ENCODE results near the gene CUL2.

CUL2 gene

GRCh38 chr10:35079763-35080162, 10.4 kb downstream of the CUL2 start:
- Histone ChIP-seq H3K9ac (ENCODE audit: low read depth, low read length) (no peak overlapping the region), H3K36me3 (ENCODE audit: insufficient read depth, low read length) (0 out of 2 replicates have a peak, but pooled peaks cover 2% of the 10 kb centered on the region), H3K9me3 (ENCODE audit: insufficient read depth, low read depth, low read length) (peaks cover 10% of the 10 kb centered on the region; the same call in 1 of the 2 replicates), H3K4me1 (ENCODE audit: insufficient read depth, low read length) (no peaks in the 10 kb centered on the region), H3K27ac (ENCODE audit: low read depth, low read length) (no peak overlapping the region), H3K4me3 (ENCODE audit: low read length) (no peak overlapping the region), H3K27me3 (ENCODE audit: insufficient read depth, low read length) (no peaks in the 10 kb centered on the region)
- 92% methylated on average over 3 of the region's 3 CpGs for WGBS

- Histone ChIP-seq H3K36me3 (ENCODE audit: insufficient read depth, low read length) (0 out of 2 replicates have a peak, but pooled peaks cover 2% of the 10 kb centered on the region), H3K27ac (ENCODE audit: low read depth, low read length) (no peak overlapping the region), H3K27me3 (ENCODE audit: insufficient read depth, low read length) (no peaks in the 10 kb centered on the region), H3K9ac (ENCODE audit: low read depth, low read length) (no peak overlapping the region), H3K9me3 (ENCODE audit: insufficient read depth, low read depth, low read length) (peaks cover 10% of the 10 kb centered on the region; the same call in 1 of the 2 replicates), H3K4me1 (ENCODE audit: insufficient read depth, low read length) (no peaks in the 10 kb centered on the region), H3K4me3 (ENCODE audit: low read length) (no peak overlapping the region)
- 96% methylated on average over 4 of the region's 4 CpGs for WGBS
Observed at GRCh38 chr10:35079265-35079664, 10.9 kb downstream of the CUL2 start.

GRCh38 chr10:35075228-35075627, 14.9 kb downstream of the CUL2 start:
- WGBS = 95% methylated on average over 3 of the region's 3 CpGs
- Histone ChIP-seq H3K4me1 (ENCODE audit: insufficient read depth, low read length) (no peaks in the 10 kb centered on the region), H3K9ac (ENCODE audit: low read depth, low read length) (no peak overlapping the region), H3K27ac (ENCODE audit: low read depth, low read length) (no peak overlapping the region), H3K4me3 (ENCODE audit: low read length) (no peak overlapping the region), H3K36me3 (ENCODE audit: insufficient read depth, low read length) (peaks cover 9% of the 10 kb centered on the region), H3K9me3 (ENCODE audit: insufficient read depth, low read depth, low read length) (no peaks in the 10 kb centered on the region), H3K27me3 (ENCODE audit: insufficient read depth, low read length) (no peaks in the 10 kb centered on the region)

GRCh38 chr10:35074266-35074665, 15.9 kb downstream of the CUL2 start:
- no peaks in the 10 kb centered on the region for H3K9me3 ChIP-seq (ENCODE audit: insufficient read depth, low read depth, low read length)
- WGBS = 93% methylated on average over 4 of the region's 4 CpGs
- no peak overlapping the region for H3K9ac ChIP-seq (ENCODE audit: low read depth, low read length)
- peaks cover 18% of the 10 kb centered on the region for H3K36me3 ChIP-seq (ENCODE audit: insufficient read depth, low read length)
- no peaks in the 10 kb centered on the region for H3K4me1 ChIP-seq (ENCODE audit: insufficient read depth, low read length)
- H3K27me3 ChIP-seq (ENCODE audit: insufficient read depth, low read length) = no peaks in the 10 kb centered on the region
- H3K4me3 ChIP-seq (ENCODE audit: low read length) = no peak overlapping the region
- no peak overlapping the region for H3K27ac ChIP-seq (ENCODE audit: low read depth, low read length)

- H3K4me1 ChIP-seq (ENCODE audit: insufficient read depth, low read length) = no peaks in the 10 kb centered on the region
- WGBS = 96% methylated on average over 2 of the region's 3 CpGs
Observed at GRCh38 chr10:35070521-35070920, 19.6 kb downstream of the CUL2 start.

GRCh38 chr10:35063837-35064454, 26.2 kb downstream of the CUL2 start:
- H3K4me1 ChIP-seq (ENCODE audit: insufficient read depth, low read length) = no peaks in the 10 kb centered on the region
- no peak overlapping the region for H3K27ac ChIP-seq (ENCODE audit: low read depth, low read length)
- H3K4me3 ChIP-seq (ENCODE audit: low read length) = no peak overlapping the region
- H3K9me3 ChIP-seq (ENCODE audit: insufficient read depth, low read depth, low read length) = no peaks in the 10 kb centered on the region
- WGBS = 90% methylated on average over 2 of the region's 3 CpGs
- H3K36me3 ChIP-seq (ENCODE audit: insufficient read depth, low read length) = peaks cover 61% of the 10 kb centered on the region
- no peak overlapping the region for H3K9ac ChIP-seq (ENCODE audit: low read depth, low read length)
- H3K27me3 ChIP-seq (ENCODE audit: insufficient read depth, low read length) = no peaks in the 10 kb centered on the region

More at GRCh38 chr10:35070521-35070920, 19.6 kb downstream of the CUL2 start:
- H3K36me3 ChIP-seq (ENCODE audit: insufficient read depth, low read length) = peaks cover 32% of the 10 kb centered on the region
- H3K9ac ChIP-seq (ENCODE audit: low read depth, low read length) = no peak overlapping the region
- H3K4me3 ChIP-seq (ENCODE audit: low read length) = no peak overlapping the region
- no peak overlapping the region for H3K27ac ChIP-seq (ENCODE audit: low read depth, low read length)
- H3K9me3 ChIP-seq (ENCODE audit: insufficient read depth, low read depth, low read length) = no peaks in the 10 kb centered on the region
- H3K27me3 ChIP-seq (ENCODE audit: insufficient read depth, low read length) = no peaks in the 10 kb centered on the region

GRCh38 chr10:35059481-35059880, 30.7 kb downstream of the CUL2 start:
- no peaks in the 10 kb centered on the region for H3K9me3 ChIP-seq (ENCODE audit: insufficient read depth, low read depth, low read length)
- H3K4me3 ChIP-seq (ENCODE audit: low read length) = no peak overlapping the region
- H3K27ac ChIP-seq (ENCODE audit: low read depth, low read length) = no peak overlapping the region
- peaks cover 54% of the 10 kb centered on the region for H3K36me3 ChIP-seq (ENCODE audit: insufficient read depth, low read length)
- H3K27me3 ChIP-seq (ENCODE audit: insufficient read depth, low read length) = no peaks in the 10 kb centered on the region
- H3K4me1 ChIP-seq (ENCODE audit: insufficient read depth, low read length) = peaks cover 8% of the 10 kb centered on the region
- no peak overlapping the region for H3K9ac ChIP-seq (ENCODE audit: low read depth, low read length)

GRCh38 chr10:35058686-35059085, 31.5 kb downstream of the CUL2 start:
- WGBS = 95% methylated on average over 1 of the region's 1 CpG
- no peak overlapping the region for H3K27ac ChIP-seq (ENCODE audit: low read depth, low read length)
- peaks cover 8% of the 10 kb centered on the region for H3K4me1 ChIP-seq (ENCODE audit: insufficient read depth, low read length)
- no peak overlapping the region for H3K4me3 ChIP-seq (ENCODE audit: low read length)
- no peaks in the 10 kb centered on the region for H3K27me3 ChIP-seq (ENCODE audit: insufficient read depth, low read length)
- H3K9ac ChIP-seq (ENCODE audit: low read depth, low read length) = no peak overlapping the region
- no peaks in the 10 kb centered on the region for H3K9me3 ChIP-seq (ENCODE audit: insufficient read depth, low read depth, low read length)
- H3K36me3 ChIP-seq (ENCODE audit: insufficient read depth, low read length) = peaks cover 57% of the 10 kb centered on the region

GRCh38 chr10:35058134-35058533, 32.0 kb downstream of the CUL2 start:
- H3K4me1 ChIP-seq (ENCODE audit: insufficient read depth, low read length) = peaks cover 8% of the 10 kb centered on the region
- H3K9ac ChIP-seq (ENCODE audit: low read depth, low read length) = no peak overlapping the region
- no peaks in the 10 kb centered on the region for H3K27me3 ChIP-seq (ENCODE audit: insufficient read depth, low read length)
- no peaks in the 10 kb centered on the region for H3K9me3 ChIP-seq (ENCODE audit: insufficient read depth, low read depth, low read length)
- 71% methylated on average over 6 of the region's 6 CpGs for WGBS
- H3K36me3 ChIP-seq (ENCODE audit: insufficient read depth, low read length) = peaks cover 59% of the 10 kb centered on the region
- H3K4me3 ChIP-seq (ENCODE audit: low read length) = no peak overlapping the region
- H3K27ac ChIP-seq (ENCODE audit: low read depth, low read length) = no peak overlapping the region

GRCh38 chr10:35056686-35057085, 33.5 kb downstream of the CUL2 start:
- no peaks in the 10 kb centered on the region for H3K27me3 ChIP-seq (ENCODE audit: insufficient read depth, low read length)
- peaks cover 58% of the 10 kb centered on the region for H3K36me3 ChIP-seq (ENCODE audit: insufficient read depth, low read length)
- no peak overlapping the region for H3K27ac ChIP-seq (ENCODE audit: low read depth, low read length)
- no peaks in the 10 kb centered on the region for H3K9me3 ChIP-seq (ENCODE audit: insufficient read depth, low read depth, low read length)
- H3K4me1 ChIP-seq (ENCODE audit: insufficient read depth, low read length) = peaks cover 8% of the 10 kb centered on the region
- no peak overlapping the region for H3K9ac ChIP-seq (ENCODE audit: low read depth, low read length)
- 94% methylated on average over 5 of the region's 5 CpGs for WGBS
- H3K4me3 ChIP-seq (ENCODE audit: low read length) = no peak overlapping the region

GRCh38 chr10:35056133-35056532, 34.0 kb downstream of the CUL2 start:
- peaks cover 52% of the 10 kb centered on the region for H3K36me3 ChIP-seq (ENCODE audit: insufficient read depth, low read length)
- H3K27ac ChIP-seq (ENCODE audit: low read depth, low read length) = no peak overlapping the region
- no peak overlapping the region for H3K4me3 ChIP-seq (ENCODE audit: low read length)
- no peaks in the 10 kb centered on the region for H3K9me3 ChIP-seq (ENCODE audit: insufficient read depth, low read depth, low read length)
- H3K4me1 ChIP-seq (ENCODE audit: insufficient read depth, low read length) = peaks cover 8% of the 10 kb centered on the region
- no peaks in the 10 kb centered on the region for H3K27me3 ChIP-seq (ENCODE audit: insufficient read depth, low read length)
- H3K9ac ChIP-seq (ENCODE audit: low read depth, low read length) = no peak overlapping the region
- WGBS = 93% methylated on average over 1 of the region's 1 CpG

GRCh38 chr10:35050568-35050967, 39.6 kb downstream of the CUL2 start:
- Histone ChIP-seq H3K36me3 (ENCODE audit: insufficient read depth, low read length) (peaks cover 61% of the 10 kb centered on the region), H3K9ac (ENCODE audit: low read depth, low read length) (no peak overlapping the region), H3K27ac (ENCODE audit: low read depth, low read length) (no peak overlapping the region), H3K9me3 (ENCODE audit: insufficient read depth, low read depth, low read length) (no peaks in the 10 kb centered on the region), H3K27me3 (ENCODE audit: insufficient read depth, low read length) (no peaks in the 10 kb centered on the region), H3K4me3 (ENCODE audit: low read length) (no peak overlapping the region), H3K4me1 (ENCODE audit: insufficient read depth, low read length) (no peaks in the 10 kb centered on the region)
